ENCODE data around the gene HSD17B11. TPM values are rescaled to one million over a fixed set of nuclear protein-coding genes. Genes with fewer than 3 reads are reported as not detected.

The HSD17B11 gene
- total RNA-seq, 1 experiment from 2014 or later, result 8.8 TPM

- Histone ChIP-seq H2BK20ac (ENCODE audit: low read depth, low read length, poor library complexity, severe bottlenecking) (no peak overlapping the region), H4K91ac (ENCODE audit: insufficient read length, low read depth, low read length) (no peak overlapping the region), H4K8ac (replicated peaks; ENCODE audit: insufficient read length, low read depth, low read length) (no peak overlapping the region), H3K18ac (ENCODE audit: insufficient read length, low read depth, low read length) (no peak overlapping the region), H3K14ac (ENCODE audit: insufficient read depth, low read length) (no peak overlapping the region), H2AFZ (ENCODE audit: low read length) (no peak overlapping the region), H3K9me3 (ENCODE audit: control insufficient read depth, low read depth, low read length) (no peaks in the 10 kb centered on the region), H3K79me1 (ENCODE audit: insufficient read depth, low read depth, low read length, poor library complexity, severe bottlenecking) (no peaks in the 10 kb centered on the region), H2BK15ac (ENCODE audit: low read depth, low read length) (no peak overlapping the region), H4K5ac (ENCODE audit: insufficient read length, low read depth, low read length) (no peak overlapping the region), H3K27me3 (ENCODE audit: insufficient read depth, low read length) (no peaks in the 10 kb centered on the region), H3K79me2 (ENCODE audit: insufficient read depth, low read length) (no peaks in the 10 kb centered on the region), H3K56ac (ENCODE audit: insufficient read length, low read depth, low read length) (no peak overlapping the region), H3K9ac (ENCODE audit: extremely low read depth, insufficient read length, low read length) (no peak overlapping the region), H2BK5ac (ENCODE audit: insufficient read length, low read length) (no peak overlapping the region), H4K20me1 (ENCODE audit: control insufficient read depth, insufficient read depth, insufficient read length) (no peaks in the 10 kb centered on the region), H2AK5ac (ENCODE audit: insufficient read length, low read length) (no peak overlapping the region), H2BK120ac (ENCODE audit: low read depth, low read length, poor library complexity, severe bottlenecking) (no peak overlapping the region), H3K4me1 (ENCODE audit: insufficient read depth, low read length) (no peaks in the 10 kb centered on the region), H3T11ph (ENCODE audit: low read length) (no peak overlapping the region), H3K23ac (ENCODE audit: insufficient read length, low read depth, low read length) (no peak overlapping the region), H3K4me2 (ENCODE audit: insufficient read depth, insufficient read length, low read length) (no peak overlapping the region), H3K27ac (ENCODE audit: insufficient read length, low read depth, low read length) (no peak overlapping the region), H3K4ac (ENCODE audit: low read depth, low read length) (no peak overlapping the region), H2BK12ac (ENCODE audit: insufficient read length, low read depth, low read length) (no peak overlapping the region), H3K23me2 (ENCODE audit: insufficient read length, low read depth, low read length, poor library complexity, severe bottlenecking) (no peaks in the 10 kb centered on the region)
- no peaks in the 10 kb centered on the region for H3K4me1 Mint-ChIP-seq
- no peak for DNase-seq
- TF ChIP-seq CTCF (conservative IDR thresholded peaks at IDR 0.05), result no peak
- WGBS (ENCODE audit: extremely low coverage, insufficient read length, low lambda C conversion rate), result no CpG with 5 or more reads among the region's 10 CpGs
- no peak overlapping the region for H3K4me3 Mint-ChIP-seq
- H3K27ac Mint-ChIP-seq, result no peak overlapping the region
- H3K36me3 Mint-ChIP-seq (ENCODE audit: insufficient read depth in 1 of 3, low read depth in 3 of 3), result no peaks in the 10 kb centered on the region
- no peaks in the 10 kb centered on the region for H3K27me3 Mint-ChIP-seq (ENCODE audit: low read depth)
- no peaks in the 10 kb centered on the region; a peak in 1 of 5 replicates for H3K9me3 Mint-ChIP-seq
Observed at GRCh38 chr4:87304745-87305432, 86.1 kb downstream of the HSD17B11 start.

Measured in H9 (cell line).